AG10803 (cell line): ENCODE results near the gene DLGAP1.

Source experiments
- DNase-seq: peaks from one replicate; pipeline ENCODE4 v3.0.0; 2010; ENCODE audit warnings: low read depth
- H3K4me3 ChIP-seq: 2 replicates; pipeline ENCODE4 v1.5.1; 2011; ENCODE audit warnings: mild to moderate bottlenecking, low read length, control low read depth
- TF ChIP-seq, protein P1 (sequence below): conservative IDR thresholded peaks from 2 replicates; pipeline ENCODE4 v1.5.1; 2011; ENCODE audit warnings: mild to moderate bottlenecking, low read length, control low read depth, inconsistent platforms

Gene DLGAP1

DNA sequence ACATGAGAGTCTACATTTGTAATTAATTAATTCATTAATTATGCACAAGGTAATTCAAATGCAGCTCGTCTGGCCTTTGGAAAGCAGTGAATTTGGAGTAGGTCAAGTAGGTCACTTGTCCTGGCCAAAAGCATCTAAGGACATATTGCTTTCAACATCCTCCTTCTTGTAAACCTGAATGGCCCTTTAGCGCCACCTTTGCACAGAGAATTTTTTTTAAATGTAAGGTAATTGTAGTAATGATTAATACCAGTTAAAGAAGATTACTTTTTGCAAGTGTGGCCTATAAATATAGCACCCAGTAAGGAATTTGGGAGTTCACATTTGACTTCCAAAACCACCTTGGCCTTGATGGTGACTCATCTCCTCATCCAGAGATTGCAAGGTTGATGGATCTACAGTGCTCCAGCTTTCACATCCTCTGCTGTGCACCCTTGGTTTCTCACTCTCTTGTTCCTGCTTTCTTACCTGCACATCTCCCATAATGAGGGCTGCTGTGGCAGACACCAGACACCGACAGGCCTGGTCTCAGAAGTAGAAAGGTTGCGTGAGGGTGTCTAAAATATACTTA lies 523.5 kb downstream of the DLGAP1 start:
- H3K4me3 ChIP-seq, result no peak overlapping the region
- TF ChIP-seq, protein P1, sequence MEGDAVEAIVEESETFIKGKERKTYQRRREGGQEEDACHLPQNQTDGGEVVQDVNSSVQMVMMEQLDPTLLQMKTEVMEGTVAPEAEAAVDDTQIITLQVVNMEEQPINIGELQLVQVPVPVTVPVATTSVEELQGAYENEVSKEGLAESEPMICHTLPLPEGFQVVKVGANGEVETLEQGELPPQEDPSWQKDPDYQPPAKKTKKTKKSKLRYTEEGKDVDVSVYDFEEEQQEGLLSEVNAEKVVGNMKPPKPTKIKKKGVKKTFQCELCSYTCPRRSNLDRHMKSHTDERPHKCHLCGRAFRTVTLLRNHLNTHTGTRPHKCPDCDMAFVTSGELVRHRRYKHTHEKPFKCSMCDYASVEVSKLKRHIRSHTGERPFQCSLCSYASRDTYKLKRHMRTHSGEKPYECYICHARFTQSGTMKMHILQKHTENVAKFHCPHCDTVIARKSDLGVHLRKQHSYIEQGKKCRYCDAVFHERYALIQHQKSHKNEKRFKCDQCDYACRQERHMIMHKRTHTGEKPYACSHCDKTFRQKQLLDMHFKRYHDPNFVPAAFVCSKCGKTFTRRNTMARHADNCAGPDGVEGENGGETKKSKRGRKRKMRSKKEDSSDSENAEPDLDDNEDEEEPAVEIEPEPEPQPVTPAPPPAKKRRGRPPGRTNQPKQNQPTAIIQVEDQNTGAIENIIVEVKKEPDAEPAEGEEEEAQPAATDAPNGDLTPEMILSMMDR, result no peak
- DNase-seq, result no peak

DNA sequence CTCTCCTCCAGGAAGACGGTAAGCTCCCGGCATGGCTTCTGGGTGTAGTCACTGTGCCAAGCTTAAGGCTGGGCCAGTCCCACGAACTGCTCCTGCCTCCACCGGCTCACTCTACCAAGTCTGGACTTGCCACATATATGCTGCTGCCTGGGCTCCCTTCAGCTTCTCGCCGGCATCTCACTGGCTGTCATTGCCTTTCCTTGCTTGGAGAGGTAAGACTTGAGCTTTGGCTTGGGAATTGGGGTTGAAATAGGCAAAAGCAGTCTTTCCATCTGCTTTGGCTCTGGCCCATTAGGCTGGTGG lies 524.1 kb downstream of the DLGAP1 start:
- no peak overlapping the region for H3K4me3 ChIP-seq
- TF ChIP-seq, protein P1, result no peak
- DNase-seq, result no peak

DNA sequence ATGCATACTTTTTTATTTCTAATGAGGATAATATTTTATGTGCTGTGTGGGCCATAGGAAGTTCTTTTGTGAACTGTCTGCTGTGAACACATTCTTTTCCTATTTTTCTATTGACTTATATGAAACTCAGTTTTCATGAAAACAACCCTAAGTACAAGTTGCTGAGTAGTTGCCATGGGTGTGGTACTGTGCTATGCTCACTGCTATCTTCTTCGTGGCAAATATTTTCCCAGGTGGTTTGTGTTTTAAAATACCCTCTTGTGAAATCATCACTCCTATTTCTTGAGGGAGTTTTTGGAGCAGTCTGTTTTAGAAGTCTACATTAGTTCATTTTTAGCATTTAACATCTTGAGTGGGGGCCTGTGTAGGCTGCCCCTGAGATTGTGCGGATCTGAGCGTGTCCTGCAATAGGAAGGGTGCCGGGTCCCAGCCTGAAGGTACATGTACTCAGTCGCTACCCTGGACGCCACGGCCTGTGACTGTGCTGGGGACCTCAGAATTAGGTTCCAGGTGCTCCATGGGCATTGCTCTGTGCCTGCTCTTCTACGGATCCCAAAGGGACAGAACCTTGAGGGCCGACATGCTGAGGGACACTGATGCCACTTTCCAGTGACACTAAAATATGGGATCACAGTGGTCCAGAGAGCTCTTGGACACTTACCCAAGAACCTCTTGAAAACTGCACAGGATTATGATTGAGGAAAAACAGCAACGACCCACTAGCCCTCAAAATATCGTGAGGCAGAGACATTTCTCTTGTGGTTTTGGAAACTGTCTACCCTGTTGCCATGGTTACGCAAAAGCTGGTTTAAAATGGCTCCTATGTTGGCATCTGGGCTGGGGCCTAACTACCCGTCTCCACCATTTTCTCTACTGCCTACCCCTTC lies 524.7 kb downstream of the DLGAP1 start:
- no peak for DNase-seq
- TF ChIP-seq, protein P1, result no peak
- H3K4me3 ChIP-seq, result no peak overlapping the region

DNA sequence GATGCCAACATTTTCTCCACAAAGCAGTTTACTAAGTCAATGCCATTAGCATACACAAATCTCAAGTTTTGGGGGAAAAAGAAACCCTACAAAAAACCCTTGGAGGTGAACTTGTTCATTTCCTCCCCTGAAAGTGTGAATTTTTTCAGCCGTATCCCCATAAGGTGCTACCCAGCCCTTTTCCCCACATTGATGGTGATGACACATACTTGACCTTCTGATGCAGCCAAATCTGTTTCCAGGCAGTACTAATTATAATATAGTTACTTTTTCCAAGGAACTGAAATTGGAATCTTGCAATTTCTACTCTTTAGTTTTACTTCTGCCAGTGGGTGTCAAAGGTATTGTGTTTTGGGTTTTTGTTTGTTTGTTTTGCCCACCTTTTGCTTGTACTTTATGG lies 530.7 kb downstream of the DLGAP1 start:
- H3K4me3 ChIP-seq, result no peak overlapping the region
- DNase-seq, result no peak

DNA sequence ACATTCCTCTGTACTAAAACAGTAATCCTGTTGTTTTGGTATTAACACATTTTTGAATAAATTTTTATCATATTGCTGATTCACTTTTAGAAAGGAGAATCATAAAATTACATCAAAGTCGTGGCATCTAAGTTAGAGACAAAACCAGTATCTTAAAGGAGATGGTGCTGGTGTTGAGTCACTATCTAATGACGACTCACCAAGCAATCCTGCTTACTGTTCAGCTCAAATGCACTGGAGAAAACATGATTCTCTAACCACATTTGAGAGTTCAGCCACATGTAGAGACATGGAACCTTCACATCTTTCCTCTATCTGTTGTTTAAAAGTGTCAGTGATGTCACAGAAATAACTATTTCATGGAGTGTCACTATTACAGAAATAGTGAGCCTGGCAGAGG lies 531.4 kb downstream of the DLGAP1 start:
- DNase-seq, result peak; percentile 57

More for the DNA sequence above, 530.7 kb downstream of the DLGAP1 start:
- TF ChIP-seq, protein P1, result no peak

DNA sequence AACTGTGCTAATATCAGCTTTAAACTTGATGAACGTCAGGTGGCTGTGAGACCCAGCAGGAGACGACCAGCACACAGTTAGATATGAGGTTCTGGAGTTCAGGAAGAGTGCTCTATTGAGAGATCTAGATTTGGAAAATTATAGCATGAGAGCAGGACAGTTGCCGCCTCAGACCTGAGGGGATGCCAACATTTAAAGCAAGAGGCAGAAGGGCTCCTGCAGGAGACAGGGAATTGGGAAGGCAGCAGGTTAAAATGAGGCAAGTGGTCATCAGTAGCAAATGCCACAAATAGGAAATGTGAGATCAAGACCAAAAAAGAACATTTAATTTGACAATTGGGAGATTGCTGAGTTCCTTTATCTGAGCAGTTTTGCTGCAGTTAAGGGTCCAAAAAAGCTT lies 533.3 kb downstream of the DLGAP1 start:
- TF ChIP-seq, protein P1, result no peak
- no peak overlapping the region for H3K4me3 ChIP-seq
- DNase-seq, result no peak

More for the DNA sequence above, 531.4 kb downstream of the DLGAP1 start:
- TF ChIP-seq, protein P1, result no peak
- H3K4me3 ChIP-seq, result no peak overlapping the region

DNA sequence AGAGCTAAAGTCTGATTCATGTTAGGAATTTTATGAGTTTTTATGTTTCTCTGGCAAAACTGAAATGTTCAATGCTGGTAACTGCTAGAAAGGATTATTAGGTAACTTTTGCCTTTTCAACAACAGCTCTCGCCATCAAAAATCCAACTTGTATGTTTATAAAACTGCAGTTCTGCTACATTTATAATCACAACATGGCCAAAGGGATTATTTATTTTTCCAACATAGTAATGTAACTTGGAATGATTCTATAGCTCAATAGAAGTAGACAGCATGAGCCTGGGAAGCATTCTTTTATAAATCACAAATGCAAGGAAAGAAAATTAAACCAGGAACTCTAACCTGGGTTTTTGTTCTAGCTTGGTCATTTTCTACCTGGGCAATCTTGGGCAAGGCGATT lies 534.3 kb downstream of the DLGAP1 start:
- H3K4me3 ChIP-seq, result no peak overlapping the region
- DNase-seq, result no peak
- TF ChIP-seq, protein P1, result no peak
